Stimulated activated naive B cell treated with anti-CD40 and anti-IgM and Interleukin-4, amounts not matched to agents 10 μg/mL and 1 μg/mL and 100 μg/mL, for 72 hours (primary cell): ENCODE data around the gene WNT4.
A peak's percentile ranks its signal among the peaks of the same experiment; 100 is the strongest.
"Not testable (repeated sequence)": the region's sequence is repeated elsewhere in the genome, so short reads cannot be mapped to it uniquely, and the experiment has no call there.

Experiments used
- ATAC-seq, 2 donors: fragments of 150-1000 bp; cut with Tn5 transposase; replicated peaks; 2 replicates each; pipeline ENCODE4 v1.10.0; 2021; ENCODE audit warnings: moderate library complexity in 1 of 2
- DNase-seq: peaks from one replicate; pipeline ENCODE4 v3.0.0; 2021
- H3K27ac Mint-ChIP-seq: one replicate; pipeline ENCODE4 v1.8.0; 2022; ENCODE audit warnings: mild to moderate bottlenecking, mixed read lengths
- H3K27me3 Mint-ChIP-seq, 2 donors: one replicate each; pipeline ENCODE4 v1.8.0; 2022; ENCODE audit warnings: mixed read lengths in 2 of 2
- H3K36me3 Mint-ChIP-seq, 2 donors: one replicate each; pipeline ENCODE4 v1.8.0; 2022; ENCODE audit warnings: mixed read lengths in 2 of 2, mild to moderate bottlenecking in 1 of 2
- H3K4me1 Mint-ChIP-seq, 2 donors: one replicate each; pipeline ENCODE4 v1.8.0; 2022; ENCODE audit warnings: mixed read lengths in 2 of 2, mild to moderate bottlenecking in 1 of 2
- H3K4me3 Mint-ChIP-seq, 2 donors: one replicate each; pipeline ENCODE4 v1.8.0; 2022; ENCODE audit warnings: mild to moderate bottlenecking in 2 of 2, mixed read lengths in 2 of 2, moderate library complexity in 1 of 2
- H3K9me3 Mint-ChIP-seq, 2 donors: one replicate each; pipeline ENCODE4 v1.8.0; 2022; ENCODE audit warnings: mixed read lengths in 2 of 2, mild to moderate bottlenecking in 1 of 2

The WNT4 gene

DNA sequence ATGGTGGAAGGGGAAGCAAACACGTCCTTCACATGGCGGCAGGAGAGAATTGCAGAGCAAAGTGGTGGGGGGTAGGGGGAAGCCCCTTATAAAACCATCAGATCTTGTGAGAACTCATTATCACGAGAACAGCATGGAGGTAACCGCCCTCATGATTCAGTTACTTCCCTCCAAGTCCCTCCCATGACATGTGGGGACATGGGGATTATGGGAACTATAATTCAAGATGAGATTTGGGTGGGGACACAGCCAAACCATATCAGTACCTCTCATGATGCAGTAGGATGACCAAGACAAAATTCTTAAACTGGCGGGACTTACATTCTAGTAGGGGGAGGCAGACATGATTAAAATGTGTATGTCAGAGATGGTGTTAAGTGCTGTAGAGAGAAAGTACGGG, 38.8 kb downstream of the WNT4 start:
- Mint-ChIP-seq H3K36me3 (peaks cover 38 to 63% of the 10 kb centered on the region in 2 donors), H3K9me3 (peaks cover 0 to 3% of the 10 kb centered on the region in 2 donors), H3K27me3 (no peaks in the 10 kb centered on the region), H3K27ac (peak overlapping the region; percentile 91), H3K4me1 (peaks cover 42 to 56% of the 10 kb centered on the region in 2 donors), H3K4me3 (no peak overlapping the region)
- DNase-seq: no peak
- ATAC-seq: peak in 1 of 2 donors; percentile 14

DNA sequence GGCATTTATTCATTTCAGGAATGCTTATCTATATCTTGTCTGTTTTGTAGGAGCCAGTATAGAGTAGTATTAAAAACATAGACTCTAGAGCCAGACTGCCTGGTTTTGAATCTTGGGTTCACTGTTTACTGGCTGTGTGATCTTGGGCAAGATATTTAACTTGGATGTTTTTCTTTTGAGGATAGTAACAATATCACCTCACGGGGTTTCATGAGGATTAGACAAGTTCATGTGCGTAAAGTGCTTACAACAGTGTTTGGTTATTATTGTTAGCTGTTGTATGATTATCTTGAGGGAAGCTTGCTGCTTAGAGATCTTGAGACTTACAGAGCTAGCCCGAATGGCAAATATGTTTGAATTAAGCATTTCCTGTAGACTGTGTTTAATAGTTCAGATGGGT, 40.2 kb downstream of the WNT4 start:
- Mint-ChIP-seq H3K4me1 (peaks cover 42 to 59% of the 10 kb centered on the region in 2 donors), H3K9me3 (peaks cover 0 to 3% of the 10 kb centered on the region in 2 donors), H3K27me3 (no peaks in the 10 kb centered on the region), H3K4me3 (no peak overlapping the region), H3K27ac (peak overlapping the region; percentile 47), H3K36me3 (peaks cover 39 to 65% of the 10 kb centered on the region in 2 donors)
- ATAC-seq (no peak), DNase-seq (no peak)

DNA sequence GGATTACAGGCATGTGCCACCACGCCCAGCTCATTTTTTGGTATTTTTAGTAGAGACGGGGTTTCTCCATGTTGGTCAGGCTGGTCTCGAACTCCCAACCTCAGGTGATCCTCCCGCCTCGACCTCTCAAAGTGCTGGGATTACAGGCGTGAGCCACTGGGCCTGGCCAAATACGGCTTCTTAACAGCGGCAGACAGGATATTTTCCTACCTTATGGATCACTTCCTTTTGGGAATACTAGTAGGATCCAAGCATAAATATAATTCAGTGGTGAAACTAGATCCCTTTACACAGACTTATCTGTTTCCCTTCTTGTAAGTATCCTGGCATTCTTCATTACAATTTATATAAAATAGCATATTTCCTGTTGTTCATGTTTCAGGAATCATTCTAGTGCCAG, 40.9 kb downstream of the WNT4 start:
- Mint-ChIP-seq H3K9me3 (peaks cover 0 to 3% of the 10 kb centered on the region in 2 donors), H3K27me3 (no peaks in the 10 kb centered on the region), H3K27ac (no peak overlapping the region), H3K36me3 (peaks cover 44 to 69% of the 10 kb centered on the region in 2 donors), H3K4me1 (peaks cover 45 to 63% of the 10 kb centered on the region in 2 donors), H3K4me3 (no peak overlapping the region)
- DNase-seq (no peak), ATAC-seq (no peak)

DNA sequence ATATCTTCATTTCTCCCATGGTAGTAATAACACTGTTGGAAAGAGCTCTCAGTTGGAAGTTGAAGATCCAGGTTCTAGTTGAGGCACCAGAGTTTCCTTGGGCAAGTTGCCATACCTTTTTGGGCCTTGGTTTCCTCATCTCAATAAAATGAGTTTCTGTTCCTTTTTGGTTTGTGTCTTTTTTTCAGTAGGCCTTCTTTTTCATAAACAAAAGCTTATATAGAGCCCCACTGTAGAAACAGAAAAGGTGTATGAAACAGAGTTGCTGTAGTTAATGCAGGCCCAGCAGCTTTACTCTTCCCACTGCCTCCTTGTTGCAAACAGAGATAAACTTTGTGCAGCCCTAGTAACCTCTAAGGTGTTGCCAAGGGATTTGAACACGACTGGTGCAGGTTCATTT, 41.7 kb downstream of the WNT4 start:
- peak overlapping the region; percentile 21 for H3K27ac Mint-ChIP-seq
- DNase-seq: no peak
- H3K27me3 Mint-ChIP-seq: no peaks in the 10 kb centered on the region
- no peak overlapping the region for H3K4me3 Mint-ChIP-seq
- H3K4me1 Mint-ChIP-seq: peaks cover 39 to 63% of the 10 kb centered on the region in 2 donors
- no peak for ATAC-seq
- H3K36me3 Mint-ChIP-seq: peaks cover 42 to 63% of the 10 kb centered on the region in 2 donors
- H3K9me3 Mint-ChIP-seq: peaks cover 0 to 3% of the 10 kb centered on the region in 2 donors

DNA sequence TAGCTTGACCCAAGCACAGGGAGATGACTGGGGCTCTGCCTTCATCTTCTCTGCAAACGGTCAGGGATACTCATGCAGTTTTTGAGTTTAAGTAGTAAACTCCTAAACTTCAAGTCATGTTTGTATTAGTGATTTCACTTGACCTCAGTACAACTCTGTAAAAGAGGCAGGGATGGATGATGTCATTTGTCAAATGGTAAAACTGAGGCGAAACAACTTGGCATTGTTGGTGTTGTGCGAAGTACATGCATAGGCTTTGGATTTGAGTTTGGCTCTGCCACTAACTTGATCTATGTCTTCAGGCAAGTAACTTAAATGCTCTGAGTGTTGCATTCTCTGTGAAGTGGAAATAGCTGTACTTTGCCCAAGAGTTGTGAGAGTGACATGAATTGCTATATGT, 42.7 kb downstream of the WNT4 start:
- Mint-ChIP-seq H3K36me3 (peaks cover 38 to 57% of the 10 kb centered on the region in 2 donors), H3K4me3 (no peak overlapping the region)

DNA sequence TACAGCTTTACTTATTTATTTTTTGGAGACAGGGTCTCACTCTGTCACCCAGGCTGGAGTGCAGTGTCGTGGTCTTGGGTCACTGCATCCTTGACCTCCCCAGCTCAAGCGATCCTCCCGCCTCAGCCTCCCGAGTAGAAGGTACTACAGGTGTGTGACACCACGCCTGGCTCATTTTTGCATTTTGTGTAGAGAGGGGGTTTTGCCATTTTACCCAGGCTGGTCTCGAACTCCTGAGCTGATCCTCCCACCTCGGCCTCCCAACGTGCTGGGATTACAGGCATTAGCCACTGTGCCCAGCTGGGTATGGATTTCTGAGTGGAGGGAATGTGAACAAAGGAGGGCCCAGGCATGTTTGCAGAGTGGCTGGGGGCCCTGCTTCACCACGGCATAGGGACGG, 44.1 kb downstream of the WNT4 start:
- Mint-ChIP-seq H3K27me3 (no peaks in the 10 kb centered on the region), H3K36me3 (peaks cover 35 to 52% of the 10 kb centered on the region in 2 donors), H3K4me3 (no peak overlapping the region), H3K4me1 (peaks cover 23 to 43% of the 10 kb centered on the region in 2 donors), H3K27ac (no peak overlapping the region), H3K9me3 (peaks cover 0 to 3% of the 10 kb centered on the region in 2 donors)
- DNase-seq (no peak), ATAC-seq (no peak)

More for the DNA sequence above, 42.7 kb downstream of the WNT4 start:
- peaks cover 0 to 3% of the 10 kb centered on the region in 2 donors for H3K9me3 Mint-ChIP-seq
- peak overlapping the region; percentile 33 for H3K27ac Mint-ChIP-seq
- ATAC-seq (no peak), DNase-seq (no peak)
- H3K4me1 Mint-ChIP-seq: peaks cover 34 to 57% of the 10 kb centered on the region in 2 donors
- H3K27me3 Mint-ChIP-seq: no peaks in the 10 kb centered on the region

DNA sequence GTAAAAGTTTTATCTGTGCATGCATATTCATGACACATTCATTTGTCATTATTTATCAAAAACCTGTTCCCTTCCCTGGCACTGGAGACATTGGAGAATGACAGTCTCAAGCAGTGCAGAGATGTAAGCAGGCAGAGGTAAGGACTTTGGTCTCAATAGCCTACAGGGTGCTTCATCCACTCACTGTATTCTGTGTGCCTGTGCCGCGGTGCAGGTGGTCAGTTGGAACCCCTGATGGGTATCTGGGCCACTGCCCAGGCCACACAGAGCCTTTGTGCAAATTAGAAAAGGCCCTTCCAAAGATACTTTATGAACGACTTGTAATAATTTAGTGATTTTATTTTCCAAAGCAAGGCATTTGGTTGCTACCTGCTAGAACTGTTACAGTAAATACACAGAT, 46.4 kb downstream of the WNT4 start:
- DNase-seq (no peak), ATAC-seq (no peak)
- H3K27ac Mint-ChIP-seq: no peak overlapping the region
- H3K4me3 Mint-ChIP-seq: no peak overlapping the region
- H3K9me3 Mint-ChIP-seq: no peaks in the 10 kb centered on the region
- peaks cover 27 to 51% of the 10 kb centered on the region in 2 donors for H3K4me1 Mint-ChIP-seq
- H3K27me3 Mint-ChIP-seq: no peaks in the 10 kb centered on the region
- peaks cover 28 to 52% of the 10 kb centered on the region in 2 donors for H3K36me3 Mint-ChIP-seq

DNA sequence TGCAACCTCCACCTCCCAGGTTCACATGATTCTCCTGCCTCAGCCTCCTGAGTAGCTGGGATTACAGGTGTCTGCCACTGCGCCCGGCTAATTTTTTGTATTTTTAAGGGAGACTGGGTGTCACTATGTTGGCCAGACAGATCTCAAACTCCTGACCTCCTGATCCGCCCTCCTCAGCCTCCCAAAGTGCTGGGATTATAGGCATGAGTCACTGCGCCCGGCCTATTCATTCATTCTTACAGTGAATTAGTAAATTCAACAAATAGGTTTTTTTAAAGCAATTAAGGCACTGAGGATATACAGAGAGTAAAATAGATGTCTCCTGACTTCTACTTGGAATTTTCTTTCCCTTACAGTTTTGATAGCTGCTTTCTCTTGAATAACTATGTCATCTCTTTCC, 46.9 kb downstream of the WNT4 start:
- peaks cover 29 to 53% of the 10 kb centered on the region in 2 donors for H3K36me3 Mint-ChIP-seq
- no peaks in the 10 kb centered on the region for H3K27me3 Mint-ChIP-seq
- no peak overlapping the region for H3K4me3 Mint-ChIP-seq
- H3K9me3 Mint-ChIP-seq: no peaks in the 10 kb centered on the region
- H3K27ac Mint-ChIP-seq: no peak overlapping the region
- H3K4me1 Mint-ChIP-seq: peaks cover 27 to 53% of the 10 kb centered on the region in 2 donors
- no peak for DNase-seq
- no peak for ATAC-seq

DNA sequence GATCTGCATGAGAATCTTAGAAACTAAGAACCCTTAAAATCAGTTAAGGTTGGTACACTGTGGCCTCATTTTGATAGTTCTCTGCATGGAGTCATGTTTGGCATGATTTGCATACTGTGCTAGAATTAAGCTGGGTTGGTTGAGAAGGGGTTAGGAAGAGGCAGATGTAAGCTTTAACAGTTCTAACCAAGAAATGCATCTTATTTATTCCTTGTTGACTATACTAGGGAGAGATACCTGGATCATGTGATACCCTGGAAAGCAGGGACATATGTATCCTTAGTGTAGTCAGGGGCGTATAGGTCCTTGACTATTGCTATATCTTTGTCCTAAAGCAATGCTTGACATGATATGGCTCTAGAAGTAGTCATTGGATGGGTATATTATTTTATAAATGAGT, 49.4 kb downstream of the WNT4 start:
- H3K4me1 Mint-ChIP-seq: peaks cover 33 to 53% of the 10 kb centered on the region in 2 donors
- no peak for DNase-seq
- no peak for ATAC-seq
- H3K9me3 Mint-ChIP-seq: no peaks in the 10 kb centered on the region
- no peak overlapping the region for H3K27ac Mint-ChIP-seq
- no peak overlapping the region for H3K4me3 Mint-ChIP-seq
- peaks cover 41 to 56% of the 10 kb centered on the region in 2 donors for H3K36me3 Mint-ChIP-seq
- H3K27me3 Mint-ChIP-seq: no peaks in the 10 kb centered on the region

DNA sequence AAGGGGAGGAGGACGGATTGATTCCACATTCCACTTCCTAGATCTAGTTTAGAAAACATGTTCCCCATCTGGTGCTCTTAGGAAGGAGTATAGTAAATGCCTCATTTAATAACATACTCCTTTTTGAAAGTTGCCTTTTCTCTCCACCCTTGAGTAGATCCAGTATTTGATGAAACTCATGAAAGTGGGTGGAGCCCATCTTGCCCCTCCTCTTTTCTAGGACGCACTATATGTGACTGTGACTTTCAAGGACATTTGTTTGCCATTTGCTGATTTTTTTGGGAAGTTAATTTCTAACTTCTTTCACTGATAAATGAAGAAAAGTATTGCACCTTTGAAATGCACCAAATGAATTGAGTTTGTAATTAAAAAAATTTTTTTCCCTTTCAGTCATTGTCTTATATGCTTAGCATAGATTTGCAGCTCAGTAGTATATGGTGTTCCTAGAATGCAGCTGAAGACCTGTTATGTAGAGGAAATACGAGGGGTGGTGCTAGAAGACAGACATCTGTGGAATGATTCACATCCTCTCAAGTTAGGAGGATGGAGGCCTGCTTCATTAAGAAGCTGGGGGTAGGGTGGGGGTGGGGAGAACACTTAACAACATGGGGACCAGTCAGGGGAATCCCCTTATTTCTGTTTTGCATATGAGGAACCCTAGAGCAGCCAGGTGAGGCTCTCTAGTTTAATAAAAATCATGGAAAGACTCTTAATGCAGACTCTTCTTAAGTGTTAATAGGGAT, 50.7 kb downstream of the WNT4 start:
- not testable (repeated sequence) for H3K4me3 Mint-ChIP-seq, H3K27ac Mint-ChIP-seq, H3K9me3 Mint-ChIP-seq, H3K27me3 Mint-ChIP-seq
- ATAC-seq (peak; percentile 88 to 93), DNase-seq (peak; percentile 13)
- Mint-ChIP-seq H3K36me3 (peaks cover 43 to 57% of the 10 kb centered on the region in 2 donors), H3K4me1 (peaks cover 40 to 57% of the 10 kb centered on the region in 2 donors)

DNA sequence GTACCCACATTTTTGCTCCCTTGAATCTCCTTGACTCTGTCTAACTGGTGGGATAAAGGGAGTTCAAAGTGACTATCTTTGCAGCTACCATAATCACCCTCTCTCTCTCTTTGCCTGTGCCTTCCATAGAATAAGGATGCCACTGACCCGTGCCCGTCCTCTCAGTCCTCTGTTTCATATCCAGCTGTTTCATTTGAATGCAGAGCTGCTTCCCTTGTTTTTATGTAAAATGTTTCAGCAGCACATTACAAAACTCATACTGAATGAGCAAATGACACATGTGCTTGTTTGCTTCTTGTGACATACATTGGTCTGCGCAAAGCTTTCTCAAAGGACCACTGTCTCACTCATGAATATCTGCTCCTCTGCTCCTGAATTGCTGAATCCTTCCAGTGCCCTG, 52.0 kb downstream of the WNT4 start:
- Mint-ChIP-seq H3K4me1 (peaks cover 41 to 64% of the 10 kb centered on the region in 2 donors), H3K27ac (peak overlapping the region; percentile 6), H3K36me3 (peaks cover 44 to 64% of the 10 kb centered on the region in 2 donors), H3K27me3 (no peaks in the 10 kb centered on the region), H3K9me3 (no peaks in the 10 kb centered on the region), H3K4me3 (no peak overlapping the region)
- no peak for DNase-seq
- ATAC-seq: no peak

DNA sequence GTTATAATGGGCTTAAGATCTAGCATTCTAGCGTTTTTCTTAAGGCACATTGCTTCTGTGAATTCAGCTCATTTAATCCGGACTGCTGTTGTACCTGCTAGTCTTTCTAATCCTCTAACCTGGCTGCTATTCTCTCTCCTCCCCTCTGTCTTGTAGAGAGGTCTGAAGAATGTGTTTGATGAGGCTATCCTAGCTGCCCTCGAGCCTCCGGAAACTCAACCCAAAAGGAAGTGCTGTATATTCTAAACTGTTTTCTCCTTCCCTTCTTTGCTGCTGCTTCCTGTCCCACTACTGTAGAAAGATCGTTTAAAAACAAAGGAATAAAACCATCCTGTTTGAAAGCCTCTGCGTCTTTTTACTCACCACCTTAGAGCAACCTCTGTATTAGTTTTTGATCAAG, 53.1 kb downstream of the WNT4 start:
- Mint-ChIP-seq H3K36me3 (peaks cover 40 to 70% of the 10 kb centered on the region in 2 donors), H3K4me3 (peak overlapping the region; percentile 12 to 37), H3K4me1 (peaks cover 41 to 64% of the 10 kb centered on the region in 2 donors), H3K27ac (peak overlapping the region; percentile 77), H3K9me3 (no peaks in the 10 kb centered on the region), H3K27me3 (no peaks in the 10 kb centered on the region)
- no peak for ATAC-seq
- DNase-seq: no peak

DNA sequence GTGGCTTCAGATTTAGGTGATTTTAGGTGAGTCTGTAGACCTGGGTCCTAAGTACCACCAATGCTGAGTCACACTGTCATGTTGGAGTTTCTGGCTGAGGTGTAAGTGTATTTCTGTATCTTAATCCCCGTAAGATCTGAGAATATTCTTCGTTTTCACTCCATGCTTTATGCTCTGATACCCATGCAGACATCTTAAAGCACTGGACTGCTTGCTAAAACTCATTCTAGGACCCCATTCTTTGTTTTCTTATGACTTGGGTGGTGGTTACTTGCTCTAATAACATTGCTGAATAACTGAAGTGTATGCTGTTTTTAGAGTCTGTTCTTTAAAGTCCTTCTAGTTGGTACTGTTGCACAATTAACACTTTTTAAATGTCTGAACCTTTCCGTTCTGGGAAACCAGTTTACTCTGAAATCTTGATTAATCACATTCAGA, 53.7 kb downstream of the WNT4 start:
- Mint-ChIP-seq H3K4me3 (peak overlapping the region; percentile 43 to 66), H3K27me3 (no peaks in the 10 kb centered on the region), H3K9me3 (no peaks in the 10 kb centered on the region), H3K4me1 (peaks cover 41 to 64% of the 10 kb centered on the region in 2 donors), H3K27ac (peak overlapping the region; percentile 91), H3K36me3 (peaks cover 35 to 72% of the 10 kb centered on the region in 2 donors)
- no peak for DNase-seq
- peak; percentile 38 to 62 for ATAC-seq

DNA sequence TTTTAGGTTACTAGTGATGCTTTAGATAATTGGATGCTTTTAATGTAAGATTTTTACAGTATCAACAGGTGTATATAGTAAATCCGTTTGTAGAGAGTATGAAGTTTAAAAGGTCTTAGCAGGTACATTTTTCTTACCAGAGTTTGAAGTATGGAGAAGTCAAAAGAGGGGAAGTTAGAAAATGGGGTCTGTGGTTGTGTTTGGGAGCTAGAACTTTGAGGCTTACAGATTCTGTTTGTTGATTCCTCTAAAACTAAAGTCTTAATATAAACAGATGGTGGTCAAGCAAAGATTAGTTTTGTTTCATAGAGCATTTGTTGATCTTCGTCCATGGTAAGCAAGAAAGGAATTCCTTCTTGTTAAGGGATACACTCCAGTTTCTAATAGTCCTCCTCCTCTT, 54.6 kb downstream of the WNT4 start:
- H3K27me3 Mint-ChIP-seq: no peaks in the 10 kb centered on the region
- no peaks in the 10 kb centered on the region for H3K9me3 Mint-ChIP-seq
- H3K4me1 Mint-ChIP-seq: peaks cover 39 to 61% of the 10 kb centered on the region in 2 donors
- H3K27ac Mint-ChIP-seq: peak overlapping the region; percentile 91
- peaks cover 40 to 72% of the 10 kb centered on the region in 2 donors for H3K36me3 Mint-ChIP-seq
- H3K4me3 Mint-ChIP-seq: no peak overlapping the region
- no peak for DNase-seq
- ATAC-seq: no peak

DNA sequence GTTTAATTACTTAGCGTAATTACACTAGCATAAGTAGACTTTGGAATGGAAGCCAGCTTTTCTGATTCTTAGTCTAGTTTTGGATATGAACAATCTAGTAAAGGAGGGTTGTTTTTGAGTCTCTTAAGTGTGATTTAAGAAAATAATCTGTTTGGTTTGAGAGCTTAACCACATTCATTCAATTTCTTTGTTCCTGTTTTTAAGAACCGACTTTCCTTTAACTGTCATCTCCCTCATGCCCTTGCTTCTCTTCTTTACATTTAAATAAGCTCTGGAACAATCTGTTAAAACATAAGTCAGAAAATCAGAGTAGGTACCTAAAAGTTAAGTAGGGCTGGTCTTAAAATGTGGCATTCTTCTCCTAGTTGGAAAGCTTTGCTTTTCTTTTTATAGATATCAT, 62.7 kb downstream of the WNT4 start:
- peak in 1 of 2 donors; percentile 53 for ATAC-seq
- Mint-ChIP-seq H3K27ac (no peak overlapping the region), H3K36me3 (peaks cover 44 to 52% of the 10 kb centered on the region in 2 donors), H3K4me1 (peaks cover 35 to 59% of the 10 kb centered on the region in 2 donors), H3K9me3 (no peaks in the 10 kb centered on the region), H3K4me3 (no peak overlapping the region), H3K27me3 (no peaks in the 10 kb centered on the region)
- DNase-seq: no peak
